NCI-H2107 treated with DMSO at 0.1 percent for 48 hours (cell line): ENCODE results near the gene PALMD.

Experiments used
- DNase-seq: peaks from one replicate; lab custom pipeline; 2025; ENCODE audit not compliant: unreplicated experiment; lab: John Stamatoyannopoulos, UW

Gene PALMD

DNA sequence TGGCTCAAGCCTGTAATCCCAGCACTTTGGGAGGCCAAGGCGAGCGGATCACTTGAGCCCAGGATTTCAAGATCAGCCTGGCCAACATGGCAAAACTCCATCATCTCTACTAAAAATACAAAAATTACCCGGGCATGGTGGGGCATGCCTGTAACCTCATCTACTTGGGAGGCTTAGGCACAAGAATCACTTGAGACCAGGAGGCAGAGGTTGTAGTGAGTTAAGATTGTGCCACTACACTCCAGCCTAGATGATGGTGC is 12.0 kb downstream of the PALMD start:
- DNase-seq: no peak

GRCh38 chr1:99659755-99660210 is 13.9 kb downstream of the PALMD start:
- peak; percentile 85 for DNase-seq

DNA sequence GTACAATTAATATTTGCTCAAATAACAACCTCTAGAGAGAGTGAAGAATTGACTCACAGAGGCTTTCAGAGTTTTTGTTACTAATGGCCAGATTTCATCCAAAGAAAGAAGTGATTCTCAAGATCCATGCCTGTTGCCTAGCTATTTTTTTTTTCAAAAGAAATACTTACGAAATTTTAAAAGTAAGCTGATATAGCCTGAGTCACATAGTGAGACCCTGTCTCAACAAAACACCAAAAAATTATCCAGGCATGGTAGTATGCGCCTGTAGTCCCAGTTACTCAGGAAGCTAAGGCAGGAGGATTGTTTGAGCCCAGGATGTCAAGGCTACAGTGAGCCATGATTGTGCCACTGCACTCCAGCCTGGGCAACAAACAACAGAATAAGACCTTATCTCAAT is 14.6 kb downstream of the PALMD start:
- DNase-seq: no peak

GRCh38 chr1:99661780-99662179 is 15.9 kb downstream of the PALMD start:
- no peak for DNase-seq

DNA sequence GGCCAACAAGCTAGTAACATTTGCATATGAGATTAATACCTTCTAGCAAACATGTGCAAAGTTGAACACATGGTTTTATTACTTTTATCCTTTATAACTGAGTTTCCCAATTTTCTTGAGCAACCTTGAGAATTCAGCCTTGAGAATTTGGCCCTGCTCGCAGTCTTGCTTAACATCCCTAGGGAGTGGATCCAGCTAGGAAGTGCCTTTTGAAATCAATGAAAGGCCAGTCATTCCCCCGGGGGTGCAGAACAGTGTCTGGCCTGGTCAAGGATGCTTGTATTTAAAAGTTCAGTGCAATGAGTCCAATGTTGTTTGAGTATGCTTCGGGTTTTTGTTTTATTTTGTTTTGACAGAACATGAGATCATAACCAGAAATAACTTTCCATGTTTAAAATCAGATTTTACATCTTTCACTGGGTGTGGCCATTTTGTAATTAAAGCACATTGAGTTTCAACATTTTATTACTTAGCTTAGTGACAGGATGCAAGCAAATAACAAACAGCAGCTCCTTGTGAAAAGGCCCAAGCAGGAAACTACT is 16.7 kb downstream of the PALMD start:
- DNase-seq: no peak

DNA sequence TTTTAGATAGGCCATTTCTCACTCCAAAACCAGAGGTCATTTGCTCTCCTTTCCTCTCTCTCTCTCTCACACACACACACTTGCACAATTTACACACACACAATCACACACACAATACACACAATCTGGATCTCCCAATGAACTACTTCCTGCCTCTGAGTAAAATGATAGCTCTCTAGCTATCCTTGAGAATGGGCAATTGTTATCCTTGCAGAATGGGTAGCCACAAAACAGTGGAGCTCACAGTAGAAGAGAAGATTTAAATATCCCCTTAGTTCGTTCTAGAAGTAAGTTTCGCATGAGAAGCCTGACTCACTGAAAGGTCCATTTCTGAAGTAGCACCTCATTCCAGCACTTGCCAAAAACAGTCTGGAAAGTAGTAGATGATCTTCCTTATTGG is 17.6 kb downstream of the PALMD start:
- no peak for DNase-seq

- no peak for DNase-seq
Observed at GRCh38 chr1:99665212-99665611, 19.3 kb downstream of the PALMD start.

DNA sequence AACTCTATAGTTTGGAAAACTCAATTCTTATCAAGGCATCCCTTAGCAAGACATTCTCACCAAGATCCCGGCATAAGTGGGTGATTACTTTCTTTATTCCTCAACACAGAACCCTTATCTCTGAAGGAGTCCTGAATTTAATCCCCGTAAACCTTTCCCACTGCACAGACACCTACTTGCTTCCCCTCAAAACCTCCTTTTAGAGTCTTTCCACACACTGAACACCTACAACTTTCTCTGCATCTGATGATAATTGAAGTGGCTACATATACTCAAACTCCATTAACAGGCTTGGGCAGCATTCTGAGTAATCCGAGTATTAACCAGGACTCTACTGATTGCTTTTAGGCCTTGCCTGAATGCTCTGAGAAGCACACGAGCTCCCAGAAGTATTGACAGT is 23.5 kb downstream of the PALMD start:
- DNase-seq: no peak

DNA sequence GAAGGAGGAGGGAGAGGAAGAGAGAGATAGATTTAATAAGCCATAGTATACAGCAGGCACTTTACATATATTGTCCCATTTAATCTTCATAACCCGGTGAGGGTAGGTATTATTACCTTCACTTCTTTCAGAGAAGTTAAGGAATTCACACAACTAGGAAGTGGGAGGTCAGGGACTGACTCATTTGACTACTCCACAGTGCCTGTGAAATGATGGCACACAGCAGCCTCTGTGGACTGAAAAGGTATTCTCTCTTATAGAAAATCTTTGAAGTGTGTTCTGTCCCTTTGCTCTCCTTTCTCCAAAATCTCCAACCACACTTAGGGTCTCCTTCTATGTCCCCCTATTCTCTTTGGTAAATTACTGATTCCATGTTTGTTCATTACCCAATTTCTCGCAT is 23.9 kb downstream of the PALMD start:
- no peak for DNase-seq

DNA sequence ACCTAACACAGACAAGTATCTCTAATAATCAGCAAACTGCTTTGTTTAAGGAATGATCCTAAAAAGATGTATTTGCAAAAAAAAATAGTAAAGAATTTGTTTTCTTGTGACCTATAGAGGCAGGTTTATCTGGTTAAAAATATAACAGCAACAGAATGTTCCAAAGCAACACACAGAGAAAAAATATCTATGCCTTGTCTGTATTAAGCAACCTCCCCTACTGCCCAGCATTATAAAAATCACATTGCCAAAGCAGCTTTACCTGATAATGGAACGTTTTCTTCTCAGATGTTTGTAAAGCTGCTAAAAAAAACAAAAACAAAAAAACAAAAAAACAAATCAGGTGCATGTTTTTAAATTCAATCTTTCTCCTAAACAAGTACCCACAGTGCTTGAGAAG is 24.7 kb downstream of the PALMD start:
- no peak for DNase-seq

DNA sequence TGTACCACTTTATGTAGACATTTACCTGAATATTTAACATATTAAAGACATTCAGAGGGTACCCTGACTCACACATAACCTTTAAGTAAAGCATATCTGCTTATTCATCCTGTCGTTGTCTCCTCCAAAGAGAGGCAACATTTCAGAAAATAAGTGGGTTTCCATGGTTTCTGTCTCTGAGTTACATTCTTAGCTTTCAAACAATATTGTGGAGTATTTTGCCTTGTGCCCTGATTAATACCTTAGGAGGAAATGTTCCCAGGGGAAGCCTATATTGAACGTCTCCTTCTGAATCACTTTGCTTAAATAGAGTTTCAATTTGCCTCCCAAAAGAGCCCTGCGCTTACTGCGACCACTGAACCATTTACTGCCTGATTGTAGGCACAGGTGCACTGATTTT is 26.1 kb downstream of the PALMD start:
- DNase-seq: no peak

DNA sequence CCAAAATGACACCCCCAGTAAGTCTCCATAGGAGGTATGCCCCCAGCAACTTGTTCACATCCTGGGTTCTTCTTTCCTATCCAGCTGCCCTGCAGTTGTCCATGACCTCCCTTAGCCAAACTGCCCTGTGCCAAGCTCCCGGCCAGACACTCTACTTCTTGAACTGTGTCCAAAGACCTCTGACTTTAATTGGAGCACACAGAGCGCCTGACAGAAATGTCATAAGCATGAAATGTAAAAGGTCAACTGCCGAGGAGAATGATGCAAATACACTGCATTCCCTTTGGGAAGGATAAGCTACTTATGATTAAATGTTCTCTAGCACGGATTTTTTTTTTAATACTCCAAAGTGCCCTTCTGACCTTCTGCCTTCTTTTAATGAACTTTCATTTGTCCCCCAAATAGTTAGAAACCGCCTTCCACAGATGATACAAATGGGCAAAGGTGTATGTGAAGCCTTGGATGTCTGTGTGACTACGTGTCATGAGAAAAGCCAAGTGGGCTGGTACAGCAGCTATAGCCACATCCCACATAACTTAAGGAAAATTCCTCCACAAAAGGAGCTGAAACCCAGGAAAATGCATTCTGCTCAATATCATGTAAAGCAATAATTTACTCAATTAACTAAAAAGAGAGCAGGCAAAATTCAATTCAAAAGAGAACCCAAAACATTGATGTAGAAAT is 26.8 kb downstream of the PALMD start:
- DNase-seq: no peak

DNA sequence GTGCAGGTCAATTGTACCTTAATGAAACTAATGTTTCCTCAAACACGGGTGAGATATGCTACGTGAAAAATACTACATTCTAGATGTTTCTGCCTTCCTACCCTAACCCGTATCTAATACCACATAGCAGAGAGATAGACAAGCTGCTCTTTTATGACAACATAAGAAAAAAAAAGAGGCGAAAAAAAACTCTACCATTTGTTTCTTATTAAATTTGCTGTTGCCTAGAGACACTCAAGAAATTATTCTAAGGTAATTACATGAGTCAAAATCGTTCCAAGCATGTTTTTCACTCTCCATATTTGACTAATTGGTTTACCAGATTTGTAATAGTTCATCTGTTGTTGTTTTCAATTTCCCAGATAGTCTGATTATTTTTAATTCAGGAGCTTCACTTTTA is 27.4 kb downstream of the PALMD start:
- no peak for DNase-seq

GRCh38 chr1:99674115-99675064 is 28.5 kb downstream of the PALMD start:
- DNase-seq: no peak

GRCh38 chr1:99675292-99675691 is 29.4 kb downstream of the PALMD start:
- no peak for DNase-seq

GRCh38 chr1:99675994-99676393 is 30.1 kb downstream of the PALMD start:
- no peak for DNase-seq

GRCh38 chr1:99676876-99677275 is 31.0 kb downstream of the PALMD start:
- no peak for DNase-seq

DNA sequence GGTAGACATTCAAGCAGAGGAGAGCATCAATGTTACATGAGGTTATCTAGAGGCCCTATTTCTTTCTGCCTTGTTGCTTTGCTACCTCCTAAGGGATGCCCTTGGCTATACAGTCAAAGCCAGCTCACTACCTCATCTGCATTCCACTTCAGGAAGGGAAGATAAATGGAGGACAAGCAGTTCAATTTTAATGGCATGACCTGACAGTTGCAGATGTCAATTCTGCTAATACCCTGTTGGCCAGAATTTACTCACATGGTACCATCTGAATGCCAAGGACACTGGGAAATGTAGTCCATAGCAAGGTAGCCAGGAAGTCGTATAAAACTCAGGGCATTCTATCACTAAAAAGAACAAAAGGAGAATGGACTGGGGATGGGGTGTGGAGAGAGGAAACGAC is 31.5 kb downstream of the PALMD start:
- no peak for DNase-seq

DNA sequence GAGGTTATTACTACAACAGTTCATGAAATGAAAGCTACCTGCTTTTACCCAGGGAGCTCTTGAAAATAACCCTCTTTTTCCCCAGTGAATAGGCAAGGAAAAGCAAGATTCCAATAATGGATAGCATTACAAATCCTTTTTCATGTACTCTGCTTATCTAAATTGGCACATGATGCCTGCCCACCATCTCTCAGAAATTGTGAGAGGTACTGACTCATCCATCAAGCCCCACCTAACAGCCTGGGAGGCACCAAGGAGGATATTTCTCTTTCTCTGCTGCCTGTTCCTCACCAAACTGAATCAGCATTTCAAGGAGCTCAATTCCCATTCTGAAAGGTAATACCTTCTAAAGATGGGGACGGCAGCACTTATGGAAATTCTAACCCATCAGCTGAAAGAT is 34.4 kb downstream of the PALMD start:
- no peak for DNase-seq

GRCh38 chr1:99681583-99681982 is 35.7 kb downstream of the PALMD start:
- no peak for DNase-seq

DNA sequence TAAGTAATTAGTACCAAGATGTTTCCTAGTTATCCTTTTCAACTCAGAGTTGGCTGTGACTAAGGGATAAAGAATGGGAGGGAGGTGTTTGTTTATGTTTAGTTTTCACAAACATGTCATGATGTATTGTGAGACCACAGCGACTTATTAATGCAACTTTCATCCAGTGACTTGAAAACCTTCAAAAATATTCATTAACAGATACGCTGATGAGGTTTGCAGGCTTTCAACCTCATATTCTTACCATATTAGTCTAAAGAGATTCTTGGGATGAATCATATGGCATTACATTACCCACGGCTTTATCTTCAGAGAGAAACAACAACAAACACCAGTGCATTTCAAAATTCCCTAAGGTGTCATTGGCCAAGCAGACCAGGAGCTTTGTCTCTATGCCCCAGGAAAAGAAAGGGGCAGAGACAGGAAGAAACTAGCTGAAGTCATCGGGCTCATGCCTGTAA is 36.4 kb downstream of the PALMD start:
- no peak for DNase-seq

GRCh38 chr1:99685516-99686180 is 39.7 kb downstream of the PALMD start:
- DNase-seq: peak; percentile 87
